ENCODE data around the gene COPS8.

- TF ChIP-seq CTCF (IDR thresholded peaks at IDR 0.05) (no peak), POLR2A (IDR thresholded peaks at IDR 0.05) (no peak)
These were observed 48.9 kb downstream of the COPS8 start for GRCh38 chr2:237134321-237135230.

Measured in testis (tissue), 2 donors.